LHCN-M2 (cell line): Measurements from ENCODE around the gene PHF21A. TPM values are rescaled to one million over a fixed set of nuclear protein-coding genes. Genes with fewer than 3 reads are reported as not detected.
A peak's percentile ranks its signal among the peaks of the same experiment; 100 is the strongest.
"Not testable (repeated sequence)": the region's sequence is repeated elsewhere in the genome, so short reads cannot be mapped to it uniquely, and the experiment has no call there.

Source experiments
- DNase-seq: peaks from one replicate; pipeline ENCODE4 v3.0.0-alpha.2; 2012; ENCODE audit warnings: low read depth
- total RNA-seq: library from RNA; depleted of rRNA; stranded (reverse); fragments of >200 nt; gene quantifications from 2 replicates; pipeline ENCODE4 v1.2.3, GENCODE V29; 2014

The PHF21A gene
- total RNA-seq, 1 experiment from 2014 or later, result 10.7 TPM

- DNase-seq, result no peak
Observed at GRCh38 chr11:45904309-45904915, 216.8 kb downstream of the PHF21A start.

GRCh38 chr11:45902452-45903380 lies 218.5 kb downstream of the PHF21A start:
- no peak for DNase-seq

GRCh38 chr11:45901626-45902025 lies 219.6 kb downstream of the PHF21A start:
- no peak for DNase-seq

GRCh38 chr11:45900916-45901617 lies 220.2 kb downstream of the PHF21A start:
- DNase-seq, result no peak

- DNase-seq, result not testable (repeated sequence)
Observed at GRCh38 chr11:45900175-45900800, 221.0 kb downstream of the PHF21A start.

- DNase-seq, result peak; percentile 82
Observed at GRCh38 chr11:45899448-45900174, 221.6 kb downstream of the PHF21A start.

- no peak for DNase-seq
Observed at GRCh38 chr11:45899086-45899447, 222.2 kb downstream of the PHF21A start.

GRCh38 chr11:45897556-45897955 lies 223.7 kb downstream of the PHF21A start:
- DNase-seq, result no peak

- no peak for DNase-seq
Observed at GRCh38 chr11:45896422-45896984, 224.8 kb downstream of the PHF21A start.

- DNase-seq, result no peak
Observed at GRCh38 chr11:45895553-45896259, 225.5 kb downstream of the PHF21A start.

GRCh38 chr11:45894555-45895247 lies 226.6 kb downstream of the PHF21A start:
- DNase-seq, result no peak

GRCh38 chr11:45892856-45893255 lies 228.4 kb downstream of the PHF21A start:
- DNase-seq, result no peak

GRCh38 chr11:45890886-45891550 lies 230.2 kb downstream of the PHF21A start:
- DNase-seq, result no peak

GRCh38 chr11:45889966-45890365 lies 231.3 kb downstream of the PHF21A start:
- DNase-seq, result no peak

- DNase-seq, result no peak
Observed at GRCh38 chr11:45889555-45889954, 231.7 kb downstream of the PHF21A start.

- DNase-seq, result no peak
Observed at GRCh38 chr11:45887587-45887986, 233.7 kb downstream of the PHF21A start.

GRCh38 chr11:45886816-45887520 lies 234.3 kb downstream of the PHF21A start:
- DNase-seq, result no peak
